HFFc6 (cell line): Measurements from ENCODE around the gene DLX4. TPM values are rescaled to one million over a fixed set of nuclear protein-coding genes. Genes with fewer than 3 reads are reported as not detected.

ENCODE experiments used
- DNase-seq: peaks from one replicate; pipeline ENCODE4 v3.0.0-alpha.2; 2018
- H3K27ac Mint-ChIP-seq: 2 replicates; pipeline ENCODE4 v1.8.0; 2020; ENCODE audit warnings: mild to moderate bottlenecking, mixed read lengths
- H3K27me3 Mint-ChIP-seq: 2 replicates; pipeline ENCODE4 v1.8.0; 2021; ENCODE audit warnings: mild to moderate bottlenecking, moderate library complexity, mixed read lengths; ENCODE audit not compliant: insufficient read depth
- H3K36me3 Mint-ChIP-seq: 2 replicates; pipeline ENCODE4 v1.8.0; 2021; ENCODE audit warnings: low read depth, mixed read lengths
- H3K4me1 Mint-ChIP-seq: 2 replicates; pipeline ENCODE4 v1.8.0; 2020; ENCODE audit warnings: low read depth, mixed read lengths
- H3K4me3 Mint-ChIP-seq: 2 replicates; pipeline ENCODE4 v1.8.0; 2020; ENCODE audit warnings: mild to moderate bottlenecking, moderate library complexity, mixed read lengths
- H3K9me3 Mint-ChIP-seq: 2 replicates; pipeline ENCODE4 v1.8.0; 2020; ENCODE audit warnings: mild to moderate bottlenecking, mixed read lengths
- CTCF ChIP-seq: fragments of 200-600 bp; sonication (generic); IDR thresholded peaks from 2 replicates; pipeline ENCODE4 v1.5.0; 2021; ENCODE audit warnings: antibody characterized with exemption, mild to moderate bottlenecking
- total RNA-seq, 6 experiments: library from RNA; stranded (reverse); fragmentation: NEBNext Ultra II Directional; extraction: Animal tissue kit (Norgen Biotek cat#: 25700); gene quantifications; 2 replicates in 1 of 6; 3 replicates in 5 of 6; pipeline ENCODE4 v1.2.3, GENCODE V29; 2021

DLX4 gene
- total RNA-seq, 6 experiments from 2014 or later: not detected

GRCh38 chr17:49978501-49978900 is 9.5 kb downstream of the DLX4 start:
- Mint-ChIP-seq H3K27me3 (peaks cover 57% of the 10 kb centered on the region), H3K4me1 (peaks cover 19% of the 10 kb centered on the region)
- no peak for DNase-seq

GRCh38 chr17:49979748-49980479 is 10.9 kb downstream of the DLX4 start:
- Mint-ChIP-seq H3K4me3 (no peak overlapping the region), H3K27ac (no peak overlapping the region), H3K9me3 (no peaks in the 10 kb centered on the region), H3K27me3 (peaks cover 51% of the 10 kb centered on the region), H3K36me3 (no peaks in the 10 kb centered on the region), H3K4me1 (peaks cover 19% of the 10 kb centered on the region)
- DNase-seq: no peak
- no peak for TF ChIP-seq CTCF

More at GRCh38 chr17:49978501-49978900, 9.5 kb downstream of the DLX4 start:
- no peaks in the 10 kb centered on the region for H3K36me3 Mint-ChIP-seq
- H3K4me3 Mint-ChIP-seq: no peak overlapping the region
- TF ChIP-seq CTCF: no peak
- no peak overlapping the region for H3K27ac Mint-ChIP-seq
- H3K9me3 Mint-ChIP-seq: no peaks in the 10 kb centered on the region

- no peak for DNase-seq
- Mint-ChIP-seq H3K27me3 (peaks cover 50% of the 10 kb centered on the region), H3K9me3 (no peaks in the 10 kb centered on the region), H3K4me1 (peaks cover 19% of the 10 kb centered on the region), H3K36me3 (no peaks in the 10 kb centered on the region), H3K4me3 (no peak overlapping the region), H3K27ac (no peak overlapping the region)
- no peak for TF ChIP-seq CTCF
Measured at GRCh38 chr17:49980703-49981197, 11.8 kb downstream of the DLX4 start.

DNA sequence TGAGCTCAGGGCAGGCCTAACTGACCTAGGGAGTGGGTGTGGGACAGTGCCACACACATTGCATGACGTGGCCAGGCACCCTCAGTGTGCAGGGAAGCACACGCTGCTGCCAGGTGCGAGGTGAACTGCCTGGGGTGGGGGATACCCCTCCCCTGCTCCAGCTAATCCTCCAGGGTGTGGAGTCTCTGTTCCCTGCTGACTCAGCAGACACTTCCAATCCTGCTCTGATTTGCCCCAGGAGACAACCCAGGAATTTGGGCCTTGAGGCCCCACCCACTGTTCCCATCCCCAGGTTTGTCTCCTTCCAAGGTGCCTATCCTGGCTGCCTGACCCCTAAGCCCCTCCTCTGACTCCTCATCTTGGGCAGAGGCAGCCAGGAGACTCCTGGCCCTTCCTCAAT is 15.3 kb downstream of the DLX4 start:
- H3K27me3 Mint-ChIP-seq: peaks cover 65% of the 10 kb centered on the region
- no peak overlapping the region; the same call in 1 of the 2 replicates for H3K27ac Mint-ChIP-seq
- H3K4me3 Mint-ChIP-seq: no peak overlapping the region
- no peaks in the 10 kb centered on the region for H3K36me3 Mint-ChIP-seq
- H3K4me1 Mint-ChIP-seq: peaks cover 8% of the 10 kb centered on the region; the same call in 1 of the 2 replicates
- TF ChIP-seq CTCF: no peak
- no peaks in the 10 kb centered on the region for H3K9me3 Mint-ChIP-seq
- DNase-seq: no peak

DNA sequence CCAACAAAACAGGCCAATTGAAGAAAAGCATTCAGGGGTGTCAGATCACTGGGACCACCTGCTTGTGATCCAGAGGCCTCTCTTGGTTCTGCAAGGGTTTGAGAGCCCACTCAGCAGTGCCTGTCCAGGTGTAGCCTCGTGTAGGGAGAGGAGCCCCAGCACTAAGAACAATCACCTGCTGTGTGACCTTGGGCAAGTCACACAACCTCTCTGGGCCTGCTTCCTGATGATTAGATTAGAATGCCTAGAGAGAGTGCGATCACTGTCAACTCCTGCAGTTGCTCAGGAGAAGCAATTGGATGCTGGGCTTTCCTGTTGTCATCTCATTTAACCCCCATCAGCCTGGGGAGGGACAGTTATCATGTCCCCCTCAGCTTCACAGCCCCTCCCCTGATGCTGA is 15.8 kb downstream of the DLX4 start:
- Mint-ChIP-seq H3K36me3 (no peaks in the 10 kb centered on the region), H3K27ac (no peak overlapping the region), H3K4me1 (peaks cover 8% of the 10 kb centered on the region; the same call in 1 of the 2 replicates), H3K27me3 (peaks cover 69% of the 10 kb centered on the region), H3K9me3 (no peaks in the 10 kb centered on the region), H3K4me3 (no peak overlapping the region)
- DNase-seq: no peak
- no peak for TF ChIP-seq CTCF
